Left ventricle myocardium inferior (tissue), 1 donor: ENCODE data around the gene FNDC1. TPM values are rescaled to one million over a fixed set of nuclear protein-coding genes. Genes with fewer than 3 reads are reported as not detected.

ENCODE experiments used
- DNase-seq: peaks from one replicate; pipeline ENCODE4 v3.0.0-alpha.2; 2020
- H3K27ac ChIP-seq: fragments of 200-600 bp; replicated peaks from 2 replicates; pipeline ENCODE4 v1.8.0; 2021
- H3K27me3 ChIP-seq: fragments of 200-600 bp; 2 replicates; pipeline ENCODE4 v1.8.0; 2021; ENCODE audit warnings: low read depth
- H3K36me3 ChIP-seq: fragments of 200-600 bp; 2 replicates; pipeline ENCODE4 v1.8.0; 2021
- H3K4me1 ChIP-seq: fragments of 200-600 bp; 2 replicates; pipeline ENCODE4 v1.8.0; 2021
- H3K4me3 ChIP-seq: fragments of 200-600 bp; 2 replicates; pipeline ENCODE4 v1.8.0; 2021; ENCODE audit warnings: mild to moderate bottlenecking, moderate library complexity
- H3K9me3 ChIP-seq: fragments of 200-600 bp; replicated peaks from 2 replicates; pipeline ENCODE4 v1.8.0; 2021
- intact Hi-C: fragments of 100-400 bp; cut with micrococcal nuclease; formaldehyde crosslinking; loops from one replicate; pipeline ENCODE4 v1.11.0; 2022
- total RNA-seq: library from RNA; stranded (reverse); fragmentation: NEBNext Ultra II Directional; extraction: Animal tissue kit (Norgen Biotek cat#: 25700); gene quantifications from one replicate; pipeline ENCODE4 v1.2.1, GENCODE V29; 2021
- TF ChIP-seq, protein P1 (sequence below): fragments of 200-600 bp; IDR thresholded peaks from 2 replicates; pipeline ENCODE4 v1.8.0; 2021; ENCODE audit warnings: antibody characterized with exemption, mild to moderate bottlenecking, borderline replicate concordance
- donor health status: DM: no; HTN: yes; CAD: no; lungs with severe emphysema.

Gene FNDC1
- total RNA-seq, 1 donor from 2014 or later = 1.8 TPM

DNA sequence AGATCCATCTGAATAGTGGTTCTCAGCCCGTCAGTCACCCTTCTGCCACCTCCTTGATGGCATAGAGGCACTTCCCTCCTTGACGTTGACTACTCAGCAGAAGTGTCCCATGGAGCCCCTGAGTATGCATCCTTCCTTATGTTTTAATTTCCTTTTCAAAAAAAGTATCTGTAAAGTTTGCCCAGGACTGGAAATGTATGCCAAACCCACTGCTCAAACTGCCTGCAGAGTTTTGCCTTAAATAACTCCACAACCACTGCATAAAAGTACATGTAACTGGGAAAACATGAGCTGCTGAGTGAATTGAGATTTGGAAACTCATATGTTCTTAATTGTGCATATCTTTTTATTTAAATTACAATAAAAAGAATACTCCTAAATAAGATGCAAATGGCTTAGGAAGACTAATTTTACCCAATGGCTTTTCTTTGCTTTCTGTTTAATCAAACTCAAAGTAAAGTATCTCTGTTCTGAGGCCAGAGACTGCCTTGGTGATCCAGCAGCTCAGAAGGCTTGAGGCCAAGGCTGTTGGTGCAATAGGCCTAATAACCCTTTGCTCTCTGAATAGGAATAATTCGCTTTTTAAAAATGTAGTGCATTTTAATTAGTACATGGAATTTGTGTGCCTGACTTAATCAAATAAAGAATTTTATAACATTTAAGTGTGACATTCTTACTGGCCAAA, 90.4 kb downstream of the FNDC1 start:
- DNase-seq = no peak
- no peaks in the 10 kb centered on the region for H3K36me3 ChIP-seq
- H3K4me1 ChIP-seq = no peaks in the 10 kb centered on the region

DNA sequence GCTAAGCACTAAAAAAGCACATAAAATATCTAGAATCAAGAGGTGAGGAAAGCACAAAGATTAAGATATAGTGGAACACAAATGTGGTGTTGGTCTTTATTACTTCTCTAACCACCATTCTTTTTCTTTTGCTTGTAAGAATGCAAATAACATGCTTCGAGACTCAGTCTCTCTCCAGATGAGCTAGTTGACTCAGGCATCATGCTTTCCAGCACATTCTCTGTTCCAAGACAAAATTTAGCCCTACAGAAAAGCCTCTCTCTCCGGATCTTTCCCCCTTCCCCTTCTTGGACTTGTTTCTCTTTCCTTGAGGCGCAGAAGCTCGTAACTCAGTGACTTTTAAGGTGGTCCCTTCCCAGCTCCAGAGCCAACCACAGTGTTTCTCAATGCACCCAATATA, 91.0 kb downstream of the FNDC1 start:
- Histone ChIP-seq H3K9me3 (no peaks in the 10 kb centered on the region), H3K27me3 (peaks cover 45% of the 10 kb centered on the region), H3K4me3 (no peak overlapping the region), H3K27ac (no peak overlapping the region), H3K36me3 (no peaks in the 10 kb centered on the region), H3K4me1 (no peaks in the 10 kb centered on the region)
- DNase-seq = no peak
- intact Hi-C loops = no loop called here
- TF ChIP-seq, protein P1, sequence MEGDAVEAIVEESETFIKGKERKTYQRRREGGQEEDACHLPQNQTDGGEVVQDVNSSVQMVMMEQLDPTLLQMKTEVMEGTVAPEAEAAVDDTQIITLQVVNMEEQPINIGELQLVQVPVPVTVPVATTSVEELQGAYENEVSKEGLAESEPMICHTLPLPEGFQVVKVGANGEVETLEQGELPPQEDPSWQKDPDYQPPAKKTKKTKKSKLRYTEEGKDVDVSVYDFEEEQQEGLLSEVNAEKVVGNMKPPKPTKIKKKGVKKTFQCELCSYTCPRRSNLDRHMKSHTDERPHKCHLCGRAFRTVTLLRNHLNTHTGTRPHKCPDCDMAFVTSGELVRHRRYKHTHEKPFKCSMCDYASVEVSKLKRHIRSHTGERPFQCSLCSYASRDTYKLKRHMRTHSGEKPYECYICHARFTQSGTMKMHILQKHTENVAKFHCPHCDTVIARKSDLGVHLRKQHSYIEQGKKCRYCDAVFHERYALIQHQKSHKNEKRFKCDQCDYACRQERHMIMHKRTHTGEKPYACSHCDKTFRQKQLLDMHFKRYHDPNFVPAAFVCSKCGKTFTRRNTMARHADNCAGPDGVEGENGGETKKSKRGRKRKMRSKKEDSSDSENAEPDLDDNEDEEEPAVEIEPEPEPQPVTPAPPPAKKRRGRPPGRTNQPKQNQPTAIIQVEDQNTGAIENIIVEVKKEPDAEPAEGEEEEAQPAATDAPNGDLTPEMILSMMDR = no peak

More for the DNA sequence above, 90.4 kb downstream of the FNDC1 start:
- no peak overlapping the region for H3K27ac ChIP-seq
- intact Hi-C loops = no loop called here
- peaks cover 50% of the 10 kb centered on the region for H3K27me3 ChIP-seq
- TF ChIP-seq, protein P1 = no peak
- H3K4me3 ChIP-seq = no peak overlapping the region
- no peaks in the 10 kb centered on the region for H3K9me3 ChIP-seq

DNA sequence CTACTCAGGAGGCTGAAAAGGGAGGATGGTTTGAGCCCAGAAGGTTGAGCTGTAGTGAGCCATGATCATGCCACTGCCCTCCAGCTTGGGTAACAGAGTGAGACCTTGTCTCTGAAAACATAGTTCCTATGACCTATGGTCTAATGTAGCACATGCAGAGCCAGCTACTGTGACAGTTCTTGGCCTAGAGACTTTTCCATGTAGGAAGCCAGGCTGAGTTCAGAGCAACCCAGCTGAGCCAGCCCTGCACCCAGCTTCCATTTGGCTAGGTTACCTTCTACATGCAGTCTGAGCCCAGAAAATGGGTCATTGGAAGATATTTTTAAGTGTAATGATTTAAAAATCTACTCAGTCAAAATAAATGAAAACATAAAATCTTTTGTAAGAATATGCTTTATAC, 92.8 kb downstream of the FNDC1 start:
- Histone ChIP-seq H3K4me1 (no peaks in the 10 kb centered on the region), H3K27ac (no peak overlapping the region), H3K27me3 (peaks cover 35% of the 10 kb centered on the region), H3K36me3 (no peaks in the 10 kb centered on the region), H3K9me3 (no peaks in the 10 kb centered on the region), H3K4me3 (no peak overlapping the region)
- DNase-seq = no peak
- intact Hi-C loops = no loop called here
- TF ChIP-seq, protein P1 = no peak

DNA sequence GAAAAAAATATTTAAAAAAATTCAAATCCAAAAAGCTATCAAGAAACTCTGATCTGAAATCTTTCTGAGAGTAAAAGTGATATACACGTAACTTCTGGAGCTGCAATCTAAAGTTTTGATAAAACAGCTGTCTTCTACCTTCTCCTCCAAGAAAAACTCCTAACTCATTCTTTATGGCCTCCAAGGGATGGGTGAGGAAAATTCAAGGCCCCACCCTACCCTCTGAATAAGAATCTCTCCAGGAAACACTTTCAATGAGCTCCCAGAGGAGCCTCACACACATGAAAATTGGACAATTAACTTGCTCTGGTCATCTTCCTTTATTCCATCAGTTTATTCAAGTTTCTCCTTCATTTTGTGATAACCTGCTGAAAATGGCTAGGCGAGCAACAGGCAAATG, 93.4 kb downstream of the FNDC1 start:
- Histone ChIP-seq H3K4me3 (no peak overlapping the region), H3K27ac (no peak overlapping the region), H3K4me1 (no peaks in the 10 kb centered on the region), H3K36me3 (no peaks in the 10 kb centered on the region), H3K9me3 (no peaks in the 10 kb centered on the region), H3K27me3 (peaks cover 35% of the 10 kb centered on the region)
- intact Hi-C loops = no loop called here
- DNase-seq = no peak
- TF ChIP-seq, protein P1 = no peak

DNA sequence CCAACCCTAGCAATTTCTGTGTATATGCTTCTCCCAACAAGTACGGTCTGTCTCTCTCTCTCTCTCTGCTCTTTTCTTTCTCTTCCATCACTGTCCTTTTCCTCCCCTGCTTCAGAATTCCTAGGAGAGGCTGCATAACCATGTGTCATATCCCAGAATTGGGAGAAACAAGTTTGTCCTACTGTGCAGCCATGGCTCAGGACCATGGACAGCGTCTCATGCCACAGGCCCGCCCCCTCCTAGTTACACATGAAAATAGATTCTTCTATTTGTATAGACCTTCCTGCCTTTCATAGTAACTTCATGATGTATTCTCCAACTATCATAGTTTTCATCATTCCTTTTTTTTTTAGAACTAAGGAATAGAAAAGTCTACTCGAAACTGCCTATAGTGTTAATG, 98.0 kb downstream of the FNDC1 start:
- Histone ChIP-seq H3K9me3 (no peaks in the 10 kb centered on the region), H3K4me3 (no peak overlapping the region), H3K27me3 (peaks cover 7% of the 10 kb centered on the region), H3K27ac (no peak overlapping the region), H3K36me3 (no peaks in the 10 kb centered on the region), H3K4me1 (no peaks in the 10 kb centered on the region)
- no peak for DNase-seq
- intact Hi-C loops = no loop called here
- TF ChIP-seq, protein P1 = no peak
